IPS DF 19.7 (cell line): ENCODE data around the gene AGBL1.

ENCODE experiments used
- DNase-seq: peaks from one replicate; pipeline ENCODE4 v3.0.0-alpha.2; 2013; ENCODE audit warnings: low read depth, low spot score

Gene AGBL1

GRCh38 chr15:86163816-86164215, 84.1 kb downstream of the AGBL1 start:
- no peak for DNase-seq

- no peak for DNase-seq
Measured at GRCh38 chr15:86164232-86164898, 84.7 kb downstream of the AGBL1 start.

- DNase-seq = no peak
Measured at GRCh38 chr15:86165265-86166211, 85.9 kb downstream of the AGBL1 start.

- DNase-seq = no peak
Measured at GRCh38 chr15:86167841-86168240, 88.2 kb downstream of the AGBL1 start.

GRCh38 chr15:86178845-86179244, 99.2 kb downstream of the AGBL1 start:
- DNase-seq = no peak

- no peak for DNase-seq
Measured at GRCh38 chr15:86183596-86184491, 104.2 kb downstream of the AGBL1 start.

GRCh38 chr15:86193716-86194380, 114.2 kb downstream of the AGBL1 start:
- no peak for DNase-seq

- no peak for DNase-seq
Measured at GRCh38 chr15:86197770-86198169, 118.1 kb downstream of the AGBL1 start.

- DNase-seq = no peak
Measured at GRCh38 chr15:86199467-86200145, 119.9 kb downstream of the AGBL1 start.

GRCh38 chr15:86201313-86202008, 121.8 kb downstream of the AGBL1 start:
- DNase-seq = no peak

GRCh38 chr15:86203462-86203861, 123.8 kb downstream of the AGBL1 start:
- no peak for DNase-seq

GRCh38 chr15:86205096-86205495, 125.4 kb downstream of the AGBL1 start:
- no peak for DNase-seq

- no peak for DNase-seq
Measured at GRCh38 chr15:86213420-86213819, 133.7 kb downstream of the AGBL1 start.

- no peak for DNase-seq
Measured at GRCh38 chr15:86213888-86214287, 134.2 kb downstream of the AGBL1 start.

- DNase-seq = no peak
Measured at GRCh38 chr15:86221119-86221518, 141.4 kb downstream of the AGBL1 start.

- DNase-seq = no peak
Measured at GRCh38 chr15:86229306-86229705, 149.6 kb downstream of the AGBL1 start.

- DNase-seq = no peak
Measured at GRCh38 chr15:86229936-86230335, 150.3 kb downstream of the AGBL1 start.

- no peak for DNase-seq
Measured at GRCh38 chr15:86231864-86232721, 152.4 kb downstream of the AGBL1 start.

GRCh38 chr15:86235667-86236066, 156.0 kb downstream of the AGBL1 start:
- no peak for DNase-seq
